T47D (cell line): ENCODE data around the gene CTNNBL1.

ENCODE experiments used
- DNase-seq, 2 experiments: peaks; one replicate each; pipeline versions ENCODE4 v3.0.0 to v3.0.0-alpha.2; 2011 to 2012; ENCODE audit warnings: low read depth in 1 of 2, low spot score in 1 of 2
- JUND ChIP-seq: IDR thresholded peaks from 2 replicates; pipeline ENCODE4 v1.6.1; 2012; ENCODE audit warnings: low read depth
- in situ Hi-C: cut with HindIII; loops from 2 replicates; pipeline ENCODE4 v1.10.0; 2016; ENCODE audit warnings: low sequenced_read_pairs, low pct_unique_long_range_greater_than_20kb

The CTNNBL1 gene

DNA sequence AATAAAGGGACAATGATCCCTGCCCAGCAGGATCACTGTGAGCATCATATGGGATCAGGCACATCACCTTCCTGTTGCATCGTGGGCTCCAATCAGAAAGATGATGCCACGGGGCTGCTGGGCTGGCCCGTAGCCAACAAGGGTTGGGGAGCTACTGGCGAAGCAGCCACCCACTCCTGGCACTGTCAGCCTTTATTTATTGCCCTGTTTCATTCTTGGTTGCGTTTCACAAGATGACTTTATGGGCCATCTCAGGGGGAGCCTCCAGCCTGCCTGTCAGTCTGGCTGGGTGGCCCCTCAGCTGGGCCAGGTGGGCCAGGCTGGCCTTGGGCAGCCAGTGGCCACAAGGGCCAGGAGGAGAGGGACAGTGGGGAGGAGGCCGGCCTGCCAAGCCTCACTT lies 226.4 kb downstream of the CTNNBL1 start:
- in situ Hi-C loops = no loop called here
- TF ChIP-seq JUND = no peak
- no peak for DNase-seq

GRCh38 chr20:37920679-37921322 lies 227.0 kb downstream of the CTNNBL1 start:
- in situ Hi-C loops = no loop called here

GRCh38 chr20:37921341-37921929 lies 227.6 kb downstream of the CTNNBL1 start:
- TF ChIP-seq JUND = no peak
- in situ Hi-C loops = no loop called here
- DNase-seq = no peak

More at GRCh38 chr20:37920679-37921322, 227.0 kb downstream of the CTNNBL1 start:
- DNase-seq = no peak
- TF ChIP-seq JUND = no peak
